SK-N-SH treated with all-trans-retinoic acid at 6 μM for 48 hours (cell line): ENCODE results near the gene COL4A2.

Source experiments
- ATAC-seq: fragments of 200-7000 bp; cut with Tn5 transposase; 3 replicates; pipeline ENCODE4 v1.9.1; 2020; ENCODE audit warnings: mild to moderate bottlenecking, moderate library complexity
- ARNTL ChIP-seq: fragments of 450-650 bp; formaldehyde crosslinking; IDR thresholded peaks from 2 replicates; pipeline ENCODE4 v1.5.0; 2020; ENCODE audit warnings: low read depth, mild to moderate bottlenecking, moderate library complexity, borderline replicate concordance
- BACH2 ChIP-seq: fragments of 250-450 bp; sonication (Bioruptor Pico); IDR thresholded peaks from 2 replicates; pipeline ENCODE4 v1.9.0; 2021; ENCODE audit warnings: mild to moderate bottlenecking, borderline replicate concordance
- CSRNP3 ChIP-seq: fragments of 250-450 bp; sonication (Bioruptor Pico); IDR thresholded peaks from 2 replicates; pipeline ENCODE4 v1.5.1; 2021; ENCODE audit warnings: mild to moderate bottlenecking, moderate library complexity
- ESRRG ChIP-seq: fragments of 250-450 bp; sonication (Bioruptor Pico); IDR thresholded peaks from 2 replicates; pipeline ENCODE4 v1.6.1; 2021; ENCODE audit warnings: mild to moderate bottlenecking
- GLIS3 ChIP-seq: fragments of 250-450 bp; sonication (Bioruptor Pico); IDR thresholded peaks from 2 replicates; pipeline ENCODE4 v1.5.0; 2020; ENCODE audit warnings: mild to moderate bottlenecking, moderate library complexity
- ISL1 ChIP-seq: fragments of 250-450 bp; sonication (Bioruptor Pico); IDR thresholded peaks from 2 replicates; pipeline ENCODE4 v2.1.2; 2022; ENCODE audit warnings: mild to moderate bottlenecking, moderate library complexity
- OSR1 ChIP-seq: fragments of 250-450 bp; sonication (Bioruptor Pico); IDR thresholded peaks from 2 replicates; pipeline ENCODE4 v1.8.0; 2022; ENCODE audit warnings: moderate library complexity, mild to moderate bottlenecking, inconsistent platforms
- PPARA ChIP-seq: fragments of 250-450 bp; sonication (Bioruptor Pico); IDR thresholded peaks from 2 replicates; pipeline ENCODE4 v1.5.0; 2020; ENCODE audit warnings: mild to moderate bottlenecking, borderline replicate concordance
- RARB ChIP-seq: fragments of 250-450 bp; sonication (Bioruptor Pico); IDR thresholded peaks from 2 replicates; pipeline ENCODE4 v1.8.0; 2021; ENCODE audit warnings: mild to moderate bottlenecking, moderate library complexity
- SNAI2 ChIP-seq: fragments of 250-450 bp; sonication (Bioruptor Pico); IDR thresholded peaks from 2 replicates; pipeline ENCODE4 v1.5.0; 2020; ENCODE audit warnings: mild to moderate bottlenecking, moderate library complexity
- TCF4 ChIP-seq: fragments of 250-450 bp; sonication (Bioruptor Pico); IDR thresholded peaks from 2 replicates; pipeline ENCODE4 v1.8.0; 2021; ENCODE audit warnings: mild to moderate bottlenecking, moderate library complexity, borderline replicate concordance
- TOX ChIP-seq: fragments of 250-450 bp; sonication (Bioruptor Pico); IDR thresholded peaks from 2 replicates; pipeline ENCODE4 v1.8.0; 2021; ENCODE audit warnings: mild to moderate bottlenecking, moderate library complexity, borderline replicate concordance
- TSHZ2 ChIP-seq: fragments of 250-450 bp; sonication (Bioruptor Pico); IDR thresholded peaks from 2 replicates; pipeline ENCODE4 v1.5.0; 2020; ENCODE audit warnings: mild to moderate bottlenecking, moderate library complexity
- ZC3H10 ChIP-seq: fragments of 250-450 bp; sonication (Bioruptor Pico); IDR thresholded peaks from 2 replicates; pipeline ENCODE4 v1.5.1; 2021; ENCODE audit warnings: mild to moderate bottlenecking, moderate library complexity
- ZFP3 ChIP-seq: fragments of 250-450 bp; sonication (Bioruptor Pico); IDR thresholded peaks from 2 replicates; pipeline ENCODE4 v1.5.0; 2020; ENCODE audit warnings: mild to moderate bottlenecking, moderate library complexity
- ZFP30 ChIP-seq: fragments of 450-650 bp; formaldehyde crosslinking; IDR thresholded peaks from 2 replicates; pipeline ENCODE4 v1.5.0; 2022; ENCODE audit warnings: mild to moderate bottlenecking, moderate library complexity
- ZNF565 ChIP-seq: fragments of 450-650 bp; formaldehyde crosslinking; conservative IDR thresholded peaks from 2 replicates; pipeline ENCODE4 v1.5.0; 2020; ENCODE audit warnings: low read depth, mild to moderate bottlenecking, moderate library complexity
- ZNF8 ChIP-seq: fragments of 450-650 bp; formaldehyde crosslinking; IDR thresholded peaks from 2 replicates; pipeline ENCODE4 v1.5.0; 2020; ENCODE audit warnings: mild to moderate bottlenecking, moderate library complexity
- TF ChIP-seq, protein P1 (sequence below): fragments of 250-450 bp; sonication (Bioruptor Pico); IDR thresholded peaks from 2 replicates; pipeline ENCODE4 v1.8.0; 2020; ENCODE audit warnings: mild to moderate bottlenecking, moderate library complexity, borderline replicate concordance

COL4A2 gene

GRCh38 chr13:110262508-110263291 is 44.4 kb upstream of the COL4A2 start:
- no peak for TF ChIP-seq ZC3H10 (CRISPR knock-in tag)
- TF ChIP-seq, protein P1, sequence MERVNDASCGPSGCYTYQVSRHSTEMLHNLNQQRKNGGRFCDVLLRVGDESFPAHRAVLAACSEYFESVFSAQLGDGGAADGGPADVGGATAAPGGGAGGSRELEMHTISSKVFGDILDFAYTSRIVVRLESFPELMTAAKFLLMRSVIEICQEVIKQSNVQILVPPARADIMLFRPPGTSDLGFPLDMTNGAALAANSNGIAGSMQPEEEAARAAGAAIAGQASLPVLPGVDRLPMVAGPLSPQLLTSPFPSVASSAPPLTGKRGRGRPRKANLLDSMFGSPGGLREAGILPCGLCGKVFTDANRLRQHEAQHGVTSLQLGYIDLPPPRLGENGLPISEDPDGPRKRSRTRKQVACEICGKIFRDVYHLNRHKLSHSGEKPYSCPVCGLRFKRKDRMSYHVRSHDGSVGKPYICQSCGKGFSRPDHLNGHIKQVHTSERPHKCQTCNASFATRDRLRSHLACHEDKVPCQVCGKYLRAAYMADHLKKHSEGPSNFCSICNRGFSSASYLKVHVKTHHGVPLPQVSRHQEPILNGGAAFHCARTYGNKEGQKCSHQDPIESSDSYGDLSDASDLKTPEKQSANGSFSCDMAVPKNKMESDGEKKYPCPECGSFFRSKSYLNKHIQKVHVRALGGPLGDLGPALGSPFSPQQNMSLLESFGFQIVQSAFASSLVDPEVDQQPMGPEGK (CRISPR knock-in tag) = no peak
- TF ChIP-seq ZFP3 (CRISPR knock-in tag) = no peak
- no peak for TF ChIP-seq CSRNP3 (CRISPR knock-in tag)
- no peak for TF ChIP-seq PPARA
- TF ChIP-seq ARNTL = no peak
- no peak for TF ChIP-seq GLIS3 (CRISPR knock-in tag)
- TF ChIP-seq ZNF8 (CRISPR knock-in tag) = no peak
- no peak for TF ChIP-seq RARB (CRISPR knock-in tag)
- no peak for TF ChIP-seq ZNF565 (CRISPR knock-in tag)
- TF ChIP-seq TCF4 (CRISPR knock-in tag) = no peak
- no peak for TF ChIP-seq OSR1 (CRISPR knock-in tag)
- no peak for TF ChIP-seq TSHZ2 (CRISPR knock-in tag)
- no peak for ATAC-seq

GRCh38 chr13:110263404-110263803 is 43.7 kb upstream of the COL4A2 start:
- no peak for ATAC-seq
- TF ChIP-seq TCF4 (CRISPR knock-in tag) (no peak), ZFP30 (CRISPR knock-in tag) (no peak), TOX (CRISPR knock-in tag) (no peak), BACH2 (CRISPR knock-in tag) (no peak)

DNA sequence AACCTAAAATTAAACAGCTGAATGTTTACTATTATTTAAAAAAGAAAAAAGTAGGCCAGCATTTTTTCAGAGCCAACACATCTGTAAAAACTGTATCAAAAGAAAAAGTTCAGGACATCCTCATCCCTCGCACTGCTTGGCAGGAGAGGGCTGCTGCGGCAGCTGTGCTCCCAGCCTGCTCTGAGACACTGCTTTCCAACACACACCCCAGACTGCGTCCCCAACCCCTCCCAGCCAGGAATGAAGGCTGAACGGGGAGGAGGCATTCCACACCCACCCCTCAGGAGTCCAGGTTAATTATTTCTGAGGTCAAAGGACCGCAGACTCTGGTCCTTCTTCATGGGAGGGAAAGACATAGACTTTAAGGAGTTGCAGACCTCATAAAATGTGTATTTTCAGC is 43.2 kb upstream of the COL4A2 start:
- ATAC-seq = no peak
- no peak for TF ChIP-seq ESRRG (CRISPR knock-in tag)

- ATAC-seq = no peak
- TF ChIP-seq SNAI2 (CRISPR knock-in tag) = no peak
- TF ChIP-seq PPARA = no peak
Measured at GRCh38 chr13:110264685-110265275, 42.3 kb upstream of the COL4A2 start.

GRCh38 chr13:110265341-110265681 is 41.8 kb upstream of the COL4A2 start:
- ATAC-seq = peak; percentile 33
- TF ChIP-seq SNAI2 (CRISPR knock-in tag) = no peak
- no peak for TF ChIP-seq ZNF8 (CRISPR knock-in tag)
- no peak for TF ChIP-seq ZC3H10 (CRISPR knock-in tag)
- no peak for TF ChIP-seq TSHZ2 (CRISPR knock-in tag)
- no peak for TF ChIP-seq ISL1 (CRISPR knock-in tag)
- TF ChIP-seq OSR1 (CRISPR knock-in tag) = no peak
- TF ChIP-seq ZNF565 (CRISPR knock-in tag) = no peak
- no peak for TF ChIP-seq TOX (CRISPR knock-in tag)
- TF ChIP-seq, protein P1 (CRISPR knock-in tag) = no peak
- no peak for TF ChIP-seq CSRNP3 (CRISPR knock-in tag)
